Measurements from ENCODE around the gene EIF4G3.

EIF4G3 gene

GRCh38 chr1:21012937-21013336 is 163.8 kb downstream of the EIF4G3 start:
- Histone ChIP-seq H3K36me3 (ENCODE audit: insufficient read depth, low read length) (no peaks in the 10 kb centered on the region), H3K9me3 (ENCODE audit: low read length) (no peaks in the 10 kb centered on the region), H3K4me3 (ENCODE audit: low read length) (no peak overlapping the region), H3K4me1 (ENCODE audit: insufficient read depth, low read length) (peaks cover 9% of the 10 kb centered on the region), H2AFZ (ENCODE audit: low read depth, low read length) (no peak overlapping the region), H3K27me3 (ENCODE audit: insufficient read depth, low read length) (no peaks in the 10 kb centered on the region)

GRCh38 chr1:21007876-21008275 is 168.8 kb downstream of the EIF4G3 start:
- Histone ChIP-seq H3K4me3 (ENCODE audit: low read length) (no peak overlapping the region), H3K36me3 (ENCODE audit: insufficient read depth, low read length) (no peaks in the 10 kb centered on the region), H3K4me1 (ENCODE audit: insufficient read depth, low read length) (peaks cover 2% of the 10 kb centered on the region), H3K9me3 (ENCODE audit: low read length) (no peaks in the 10 kb centered on the region), H2AFZ (ENCODE audit: low read depth, low read length) (no peak overlapping the region), H3K27me3 (ENCODE audit: insufficient read depth, low read length) (no peaks in the 10 kb centered on the region)

GRCh38 chr1:21005466-21006239 is 171.0 kb downstream of the EIF4G3 start:
- Histone ChIP-seq H3K27me3 (ENCODE audit: insufficient read depth, low read length) (no peaks in the 10 kb centered on the region), H3K9me3 (ENCODE audit: low read length) (no peaks in the 10 kb centered on the region), H2AFZ (ENCODE audit: low read depth, low read length) (no peak overlapping the region), H3K4me3 (ENCODE audit: low read length) (no peak overlapping the region), H3K4me1 (ENCODE audit: insufficient read depth, low read length) (no peaks in the 10 kb centered on the region), H3K36me3 (ENCODE audit: insufficient read depth, low read length) (no peaks in the 10 kb centered on the region)

- Histone ChIP-seq H3K36me3 (ENCODE audit: insufficient read depth, low read length) (no peaks in the 10 kb centered on the region), H3K4me1 (ENCODE audit: insufficient read depth, low read length) (no peaks in the 10 kb centered on the region), H2AFZ (ENCODE audit: low read depth, low read length) (no peak overlapping the region), H3K9me3 (ENCODE audit: low read length) (no peaks in the 10 kb centered on the region), H3K4me3 (ENCODE audit: low read length) (no peak overlapping the region), H3K27me3 (ENCODE audit: insufficient read depth, low read length) (no peaks in the 10 kb centered on the region)
Observed at GRCh38 chr1:21003281-21004045, 173.2 kb downstream of the EIF4G3 start.

- no peak overlapping the region for H3K4me3 ChIP-seq (ENCODE audit: low read length)
- H3K4me1 ChIP-seq (ENCODE audit: insufficient read depth, low read length): peaks cover 4% of the 10 kb centered on the region
- H2AFZ ChIP-seq (ENCODE audit: low read depth, low read length): no peak overlapping the region
- no peaks in the 10 kb centered on the region for H3K27me3 ChIP-seq (ENCODE audit: insufficient read depth, low read length)
- H3K36me3 ChIP-seq (ENCODE audit: insufficient read depth, low read length): no peaks in the 10 kb centered on the region
- no peaks in the 10 kb centered on the region for H3K9me3 ChIP-seq (ENCODE audit: low read length)
Observed at GRCh38 chr1:21001042-21001441, 175.7 kb downstream of the EIF4G3 start.

GRCh38 chr1:21000245-21000594 is 176.5 kb downstream of the EIF4G3 start:
- no peaks in the 10 kb centered on the region for H3K36me3 ChIP-seq (ENCODE audit: insufficient read depth, low read length)
- H2AFZ ChIP-seq (ENCODE audit: low read depth, low read length): no peak overlapping the region
- H3K4me3 ChIP-seq (ENCODE audit: low read length): no peak overlapping the region
- H3K9me3 ChIP-seq (ENCODE audit: low read length): no peaks in the 10 kb centered on the region
- no peaks in the 10 kb centered on the region for H3K27me3 ChIP-seq (ENCODE audit: insufficient read depth, low read length)
- H3K4me1 ChIP-seq (ENCODE audit: insufficient read depth, low read length): peaks cover 4% of the 10 kb centered on the region

- H2AFZ ChIP-seq (ENCODE audit: low read depth, low read length): no peak overlapping the region
- H3K36me3 ChIP-seq (ENCODE audit: insufficient read depth, low read length): no peaks in the 10 kb centered on the region
- no peaks in the 10 kb centered on the region for H3K9me3 ChIP-seq (ENCODE audit: low read length)
- H3K4me3 ChIP-seq (ENCODE audit: low read length): no peak overlapping the region
- peaks cover 4% of the 10 kb centered on the region for H3K4me1 ChIP-seq (ENCODE audit: insufficient read depth, low read length)
- H3K27me3 ChIP-seq (ENCODE audit: insufficient read depth, low read length): no peaks in the 10 kb centered on the region
Observed at GRCh38 chr1:20999525-21000244, 177.0 kb downstream of the EIF4G3 start.

- peaks cover 4% of the 10 kb centered on the region for H3K4me1 ChIP-seq (ENCODE audit: insufficient read depth, low read length)
- no peaks in the 10 kb centered on the region for H3K27me3 ChIP-seq (ENCODE audit: insufficient read depth, low read length)
- no peaks in the 10 kb centered on the region for H3K36me3 ChIP-seq (ENCODE audit: insufficient read depth, low read length)
- H2AFZ ChIP-seq (ENCODE audit: low read depth, low read length): no peak overlapping the region
- no peaks in the 10 kb centered on the region for H3K9me3 ChIP-seq (ENCODE audit: low read length)
- H3K4me3 ChIP-seq (ENCODE audit: low read length): no peak overlapping the region
Observed at GRCh38 chr1:20998826-20999225, 177.9 kb downstream of the EIF4G3 start.

- H2AFZ ChIP-seq (ENCODE audit: low read depth, low read length): no peak overlapping the region
- H3K9me3 ChIP-seq (ENCODE audit: low read length): no peaks in the 10 kb centered on the region
- H3K27me3 ChIP-seq (ENCODE audit: insufficient read depth, low read length): no peaks in the 10 kb centered on the region
- no peak overlapping the region for H3K4me3 ChIP-seq (ENCODE audit: low read length)
- H3K4me1 ChIP-seq (ENCODE audit: insufficient read depth, low read length): peaks cover 15% of the 10 kb centered on the region
- H3K36me3 ChIP-seq (ENCODE audit: insufficient read depth, low read length): no peaks in the 10 kb centered on the region
Observed at GRCh38 chr1:20997602-20998224, 179.0 kb downstream of the EIF4G3 start.

- Histone ChIP-seq H2AFZ (ENCODE audit: low read depth, low read length) (no peak overlapping the region), H3K4me1 (ENCODE audit: insufficient read depth, low read length) (peaks cover 19% of the 10 kb centered on the region), H3K9me3 (ENCODE audit: low read length) (no peaks in the 10 kb centered on the region), H3K36me3 (ENCODE audit: insufficient read depth, low read length) (no peaks in the 10 kb centered on the region), H3K4me3 (ENCODE audit: low read length) (no peak overlapping the region), H3K27me3 (ENCODE audit: insufficient read depth, low read length) (no peaks in the 10 kb centered on the region)
Observed at GRCh38 chr1:20996554-20996953, 180.1 kb downstream of the EIF4G3 start.

- peaks cover 19% of the 10 kb centered on the region for H3K4me1 ChIP-seq (ENCODE audit: insufficient read depth, low read length)
- no peaks in the 10 kb centered on the region for H3K27me3 ChIP-seq (ENCODE audit: insufficient read depth, low read length)
- no peaks in the 10 kb centered on the region for H3K9me3 ChIP-seq (ENCODE audit: low read length)
- no peak overlapping the region for H3K4me3 ChIP-seq (ENCODE audit: low read length)
- no peak overlapping the region for H2AFZ ChIP-seq (ENCODE audit: low read depth, low read length)
- H3K36me3 ChIP-seq (ENCODE audit: insufficient read depth, low read length): peaks cover 1% of the 10 kb centered on the region
Observed at GRCh38 chr1:20993716-20994575, 182.8 kb downstream of the EIF4G3 start.

GRCh38 chr1:20992322-20993056 is 184.2 kb downstream of the EIF4G3 start:
- H3K27me3 ChIP-seq (ENCODE audit: insufficient read depth, low read length): no peaks in the 10 kb centered on the region

More at GRCh38 chr1:20992322-20993056, 184.2 kb downstream of the EIF4G3 start:
- H3K4me1 ChIP-seq (ENCODE audit: insufficient read depth, low read length): peaks cover 18% of the 10 kb centered on the region
- no peak overlapping the region for H2AFZ ChIP-seq (ENCODE audit: low read depth, low read length)
- H3K9me3 ChIP-seq (ENCODE audit: low read length): no peaks in the 10 kb centered on the region
- peaks cover 1% of the 10 kb centered on the region for H3K36me3 ChIP-seq (ENCODE audit: insufficient read depth, low read length)
- H3K4me3 ChIP-seq (ENCODE audit: low read length): no peak overlapping the region

Data from neuron (in vitro differentiated cells).